OCI-LY3 (cell line): ENCODE results near the gene ZNF627.
"Not testable (repeated sequence)": the region's sequence is repeated elsewhere in the genome, so short reads cannot be mapped to it uniquely, and the experiment has no call there.

Experiments used
- H2AFZ ChIP-seq: fragments of 200-600, 300-600 bp; shearing (Covaris generic); 2 replicates; pipeline ENCODE4 v1.6.0; 2014; ENCODE audit warnings: antibody characterized with exemption, low read depth, low read length
- H3K27ac ChIP-seq: fragments of 200-600, 300-600 bp; sonication (generic); 2 replicates; pipeline ENCODE4 v1.5.1; 2014; ENCODE audit warnings: mild to moderate bottlenecking, low read length, moderate library complexity, mixed read lengths
- H3K27me3 ChIP-seq: fragments of 200-600, 300-600 bp; sonication (generic); 2 replicates; pipeline ENCODE4 v1.6.1; 2014; ENCODE audit warnings: low read depth, low read length, mixed read lengths
- H3K36me3 ChIP-seq: fragments of 200-600, 300-600 bp; sonication (generic); replicated peaks from 2 replicates; pipeline ENCODE3; 2014; ENCODE audit warnings: low read depth, low read length, mixed read lengths
- H3K4me1 ChIP-seq: fragments of 300-600, 200-600 bp; sonication (generic); 2 replicates; pipeline ENCODE4 v1.6.1; 2014; ENCODE audit warnings: low read length, mixed read lengths
- H3K4me2 ChIP-seq: fragments of 200-600, 300-600 bp; sonication (generic); 2 replicates; pipeline ENCODE4 v1.6.1; 2014; ENCODE audit warnings: low read length, mixed read lengths
- H3K4me3 ChIP-seq: fragments of 300-600, 200-600 bp; sonication (generic); 2 replicates; pipeline ENCODE4 v1.5.1; 2014; ENCODE audit warnings: antibody characterized with exemption, mild to moderate bottlenecking, low read length, moderate library complexity
- H3K79me2 ChIP-seq: fragments of 300-600, 200-600 bp; shearing (Covaris generic); 2 replicates; pipeline ENCODE4 v1.6.1; 2014; ENCODE audit warnings: mild to moderate bottlenecking, low read length, mixed read lengths
- H3K9ac ChIP-seq: fragments of 300-600, 200-600 bp; shearing (Covaris generic); 2 replicates; pipeline ENCODE4 v1.6.0; 2014; ENCODE audit warnings: mild to moderate bottlenecking, low read length, moderate library complexity
- H3K9me3 ChIP-seq: fragments of 200-600, 300-600 bp; shearing (Covaris generic); 2 replicates; pipeline ENCODE4 v1.6.1; 2014; ENCODE audit warnings: low read length, mixed read lengths; ENCODE audit not compliant: insufficient read depth
- H4K20me1 ChIP-seq: fragments of 200-600, 300-600 bp; sonication (generic); 2 replicates; pipeline ENCODE4 v1.6.1; 2016; ENCODE audit warnings: low read length, mixed read lengths; ENCODE audit not compliant: insufficient read depth
- EZH2phosphoT487 ChIP-seq: fragments of 200-600 bp; shearing (Covaris generic); IDR thresholded peaks from 2 replicates; pipeline ENCODE4 v1.6.1; 2018; ENCODE audit warnings: antibody characterized with exemption, mixed run types, low read depth
- TF ChIP-seq, protein P1 (sequence below): fragments of 200-600, 300-600 bp; sonication (generic); IDR thresholded peaks from 2 replicates; pipeline ENCODE4 v1.5.1; 2014; ENCODE audit warnings: antibody characterized with exemption, low read length, low read depth

Gene ZNF627

DNA sequence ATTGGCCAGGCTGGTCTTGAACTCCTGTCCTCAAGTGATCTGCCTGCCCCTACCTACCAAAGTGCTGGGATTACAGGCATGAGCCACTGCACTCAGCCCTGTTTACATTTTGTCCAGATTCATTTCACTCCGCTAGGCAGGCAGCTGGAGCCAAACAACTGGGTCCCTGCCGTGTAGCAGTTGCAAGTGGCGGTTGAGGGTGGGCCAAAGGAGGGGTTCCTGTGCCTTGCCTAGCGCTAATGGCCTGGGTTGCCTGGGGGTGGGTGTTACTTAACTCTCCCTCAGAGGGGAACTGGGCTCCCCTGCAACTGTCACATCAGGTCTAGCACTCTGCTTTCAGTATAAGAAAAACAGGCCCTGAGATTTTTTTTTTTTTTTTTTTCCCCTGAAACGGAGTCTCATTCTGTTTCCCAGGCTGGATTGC is 27.2 kb upstream of the ZNF627 start:
- H3K4me1 ChIP-seq, result peaks cover 32% of the 10 kb centered on the region
- H2AFZ ChIP-seq, result no peak overlapping the region
- no peak overlapping the region for H3K9ac ChIP-seq
- H3K4me2 ChIP-seq, result no peak overlapping the region
- no peak overlapping the region for H3K4me3 ChIP-seq
- no peaks in the 10 kb centered on the region for H3K79me2 ChIP-seq
- TF ChIP-seq, protein P1, sequence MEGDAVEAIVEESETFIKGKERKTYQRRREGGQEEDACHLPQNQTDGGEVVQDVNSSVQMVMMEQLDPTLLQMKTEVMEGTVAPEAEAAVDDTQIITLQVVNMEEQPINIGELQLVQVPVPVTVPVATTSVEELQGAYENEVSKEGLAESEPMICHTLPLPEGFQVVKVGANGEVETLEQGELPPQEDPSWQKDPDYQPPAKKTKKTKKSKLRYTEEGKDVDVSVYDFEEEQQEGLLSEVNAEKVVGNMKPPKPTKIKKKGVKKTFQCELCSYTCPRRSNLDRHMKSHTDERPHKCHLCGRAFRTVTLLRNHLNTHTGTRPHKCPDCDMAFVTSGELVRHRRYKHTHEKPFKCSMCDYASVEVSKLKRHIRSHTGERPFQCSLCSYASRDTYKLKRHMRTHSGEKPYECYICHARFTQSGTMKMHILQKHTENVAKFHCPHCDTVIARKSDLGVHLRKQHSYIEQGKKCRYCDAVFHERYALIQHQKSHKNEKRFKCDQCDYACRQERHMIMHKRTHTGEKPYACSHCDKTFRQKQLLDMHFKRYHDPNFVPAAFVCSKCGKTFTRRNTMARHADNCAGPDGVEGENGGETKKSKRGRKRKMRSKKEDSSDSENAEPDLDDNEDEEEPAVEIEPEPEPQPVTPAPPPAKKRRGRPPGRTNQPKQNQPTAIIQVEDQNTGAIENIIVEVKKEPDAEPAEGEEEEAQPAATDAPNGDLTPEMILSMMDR, result no peak
- TF ChIP-seq EZH2phosphoT487, result no peak
- 0 out of 2 replicates have a peak, but pooled peaks cover 3% of the 10 kb centered on the region for H3K27me3 ChIP-seq
- no peak overlapping the region for H3K27ac ChIP-seq
- H3K9me3 ChIP-seq, result no peaks in the 10 kb centered on the region
- H4K20me1 ChIP-seq, result no peaks in the 10 kb centered on the region
- peaks cover 3% of the 10 kb centered on the region for H3K36me3 ChIP-seq

DNA sequence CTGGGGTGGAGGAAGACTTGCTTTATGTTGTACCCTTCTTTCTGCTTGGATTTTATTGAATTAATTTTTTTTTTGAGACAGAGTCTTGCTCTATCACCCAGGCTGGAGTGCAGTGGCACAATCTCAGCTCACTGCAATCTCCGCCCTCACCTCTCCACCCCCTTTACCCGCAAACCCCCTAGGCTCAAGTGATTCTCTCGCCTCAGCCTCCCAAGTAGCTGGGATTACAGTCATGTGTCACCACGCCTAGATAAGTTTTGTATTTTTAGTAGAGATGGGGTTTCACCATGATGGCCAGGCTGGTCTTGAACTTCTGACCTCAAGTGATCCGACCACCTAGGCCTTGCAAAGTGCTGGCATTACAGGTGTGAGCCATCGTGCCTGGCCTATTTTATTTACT is 23.9 kb upstream of the ZNF627 start:
- not testable (repeated sequence) for H3K27ac ChIP-seq, H3K79me2 ChIP-seq, H3K4me3 ChIP-seq, H4K20me1 ChIP-seq, H3K9me3 ChIP-seq, H3K36me3 ChIP-seq, H3K9ac ChIP-seq, H2AFZ ChIP-seq, H3K27me3 ChIP-seq, H3K4me2 ChIP-seq
- peaks cover 18% of the 10 kb centered on the region for H3K4me1 ChIP-seq

- not testable (repeated sequence) for H3K27me3 ChIP-seq, H2AFZ ChIP-seq, H3K36me3 ChIP-seq, H3K9me3 ChIP-seq, H3K4me3 ChIP-seq, H3K4me2 ChIP-seq, H4K20me1 ChIP-seq, H3K9ac ChIP-seq, H3K79me2 ChIP-seq, H3K27ac ChIP-seq
- peaks cover 14% of the 10 kb centered on the region; the same call in 1 of the 2 replicates for H3K4me1 ChIP-seq
Observed at GRCh38 chr19:11573763-11574162, 23.5 kb upstream of the ZNF627 start.

DNA sequence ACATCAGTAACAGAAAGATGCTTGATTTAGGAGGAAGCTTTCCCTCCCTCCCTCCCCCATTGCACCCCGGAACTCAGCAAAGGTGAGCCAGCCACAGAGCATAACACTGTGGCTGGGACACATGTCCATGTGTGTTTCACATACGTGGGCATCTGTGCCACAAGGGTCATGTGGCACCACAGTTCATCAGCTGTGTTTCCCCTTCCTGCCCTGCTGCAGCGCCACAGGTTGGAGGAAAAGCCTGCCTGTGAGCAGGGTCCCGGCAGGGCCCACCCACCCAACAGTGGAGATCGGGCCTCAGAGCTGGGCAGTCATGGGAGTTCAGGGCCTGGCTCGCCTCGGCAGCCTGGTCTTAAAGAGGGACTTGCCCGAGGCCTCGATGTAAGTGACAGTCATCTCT is 22.6 kb upstream of the ZNF627 start:
- Histone ChIP-seq H3K79me2 (no peaks in the 10 kb centered on the region), H3K27me3 (peaks cover 11% of the 10 kb centered on the region; the same call in 1 of the 2 replicates), H3K9ac (no peak overlapping the region), H3K27ac (no peak overlapping the region), H4K20me1 (no peaks in the 10 kb centered on the region), H3K9me3 (no peaks in the 10 kb centered on the region), H3K4me2 (no peak overlapping the region), H2AFZ (no peak overlapping the region; the same call in 1 of the 2 replicates), H3K36me3 (no peaks in the 10 kb centered on the region), H3K4me3 (no peak overlapping the region), H3K4me1 (peaks cover 11% of the 10 kb centered on the region; the same call in 1 of the 2 replicates)
- TF ChIP-seq, protein P1, result no peak

GRCh38 chr19:11576227-11576626 is 21.1 kb upstream of the ZNF627 start:
- Histone ChIP-seq H3K4me1 (peaks cover 13% of the 10 kb centered on the region), H3K36me3 (no peaks in the 10 kb centered on the region), H3K4me2 (no peak overlapping the region), H3K9ac (no peak overlapping the region), H3K79me2 (no peaks in the 10 kb centered on the region), H3K4me3 (no peak overlapping the region), H3K27me3 (peaks cover 20% of the 10 kb centered on the region), H3K9me3 (no peaks in the 10 kb centered on the region), H2AFZ (no peak overlapping the region), H4K20me1 (no peaks in the 10 kb centered on the region), H3K27ac (no peak overlapping the region)
- TF ChIP-seq EZH2phosphoT487, result no peak
- TF ChIP-seq, protein P1, result no peak
